HG02970 (cell line): ENCODE measurements around the gene RPAP3.

Experiments used
- ATAC-seq: cut with Tn5 transposase; IDR thresholded peaks from one replicate; pipeline ENCODE4 v1.9.1; 2021; ENCODE audit warnings: mild to moderate bottlenecking, moderate library complexity, moderate number of reproducible peaks; ENCODE audit not compliant: unreplicated experiment, low FRiP score

Gene RPAP3

DNA sequence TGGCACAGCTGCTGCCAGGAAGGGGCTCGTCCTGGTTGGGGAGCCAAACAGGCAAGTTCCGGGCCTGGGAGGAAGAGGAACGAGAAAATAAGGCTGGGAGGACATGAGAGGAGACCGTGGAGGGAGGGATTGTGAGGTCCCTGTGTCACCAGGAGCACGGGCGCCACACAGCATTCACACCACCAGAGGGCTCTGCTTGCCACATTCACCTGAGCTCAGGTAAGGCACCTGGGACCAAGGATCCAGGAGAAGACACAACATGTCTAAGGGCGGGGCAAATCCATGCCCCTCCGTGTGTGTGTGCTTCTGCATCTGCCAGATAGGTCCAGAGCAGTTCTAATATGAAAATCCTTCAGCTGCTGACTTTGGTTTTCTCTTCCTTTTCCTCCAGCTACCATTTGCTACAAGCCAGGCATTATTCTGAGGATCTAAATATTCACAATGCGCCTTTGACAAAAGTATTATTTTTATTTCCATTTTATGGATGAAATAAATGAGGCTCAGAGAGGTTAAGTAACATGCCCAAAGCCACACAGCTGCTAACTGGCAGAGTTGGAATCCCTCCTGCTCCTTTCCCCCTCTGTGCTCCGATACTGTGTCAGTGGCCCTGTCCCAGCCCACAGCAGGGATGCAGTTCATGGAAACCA is 38.3 kb upstream of the RPAP3 start:
- no peak for ATAC-seq

DNA sequence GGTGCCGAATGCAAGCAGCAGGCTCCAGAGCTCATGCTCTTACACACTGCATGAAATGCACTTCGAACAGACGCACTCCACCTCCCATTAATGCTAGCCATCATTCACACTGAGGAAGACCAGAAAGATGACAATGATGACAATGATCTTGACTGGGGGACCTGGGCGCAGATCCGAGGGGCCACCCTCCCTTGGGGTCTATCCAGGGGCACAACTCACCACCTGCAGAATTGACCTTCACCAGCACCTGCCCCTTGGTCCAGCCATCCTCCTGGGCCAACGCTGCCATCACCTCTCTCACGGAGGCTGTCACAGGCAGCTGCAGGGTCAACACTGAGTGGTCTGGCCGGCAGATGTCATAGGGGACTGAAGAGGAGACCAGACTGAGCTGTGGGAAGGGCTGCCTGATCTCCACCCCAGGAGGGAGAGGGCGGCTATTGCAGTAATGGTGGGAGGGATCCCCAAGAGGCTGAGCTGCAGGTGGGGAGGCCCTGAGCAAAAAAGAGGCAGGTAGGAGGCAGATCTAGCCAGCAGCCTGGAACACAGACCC is 37.6 kb upstream of the RPAP3 start:
- no peak for ATAC-seq

DNA sequence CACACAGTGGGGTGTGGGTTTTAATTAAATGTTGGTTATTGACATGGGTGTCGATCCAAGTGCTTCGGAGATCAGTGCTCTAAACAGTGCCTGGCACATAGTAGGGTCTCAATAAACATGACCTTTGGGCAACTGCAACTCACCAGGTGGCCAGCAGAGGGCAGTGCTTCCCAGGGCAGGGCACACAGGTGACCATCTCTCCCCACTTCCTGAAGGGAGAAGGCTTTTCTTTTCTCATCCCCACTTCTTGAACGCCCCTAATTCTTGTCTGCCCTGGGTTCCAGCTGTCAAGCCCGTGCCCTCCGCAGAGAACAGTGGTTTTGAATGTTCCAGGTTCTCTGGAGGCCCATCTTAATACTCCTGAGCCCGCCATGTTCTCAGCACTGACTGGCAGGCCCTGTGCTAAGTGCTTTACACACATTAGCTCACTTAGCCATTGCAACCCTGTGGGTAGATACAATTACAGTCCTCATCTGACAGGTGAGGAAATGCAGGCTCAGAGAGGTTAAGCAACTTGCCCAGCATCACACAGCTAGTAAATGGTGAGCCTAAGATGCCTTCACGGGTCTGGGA is 36.5 kb upstream of the RPAP3 start:
- ATAC-seq = no peak

DNA sequence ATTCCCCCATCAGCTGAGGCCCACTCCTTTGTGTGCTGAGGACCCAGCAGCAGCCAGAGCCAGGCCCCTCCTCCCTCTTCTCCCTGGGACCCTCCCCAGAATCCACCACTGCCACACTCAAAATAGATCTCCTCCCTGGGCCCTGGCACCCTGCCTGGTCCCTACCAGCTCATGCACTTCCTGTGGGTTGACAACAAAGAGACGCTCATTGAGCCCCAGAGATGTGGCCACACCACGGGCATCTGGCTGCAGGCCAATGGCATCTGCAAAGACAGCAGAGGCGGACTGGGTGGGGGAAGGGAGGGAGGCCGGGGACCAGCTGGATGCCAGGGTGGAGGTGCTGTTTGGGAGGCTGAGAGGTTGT is 35.5 kb upstream of the RPAP3 start:
- ATAC-seq = no peak

DNA sequence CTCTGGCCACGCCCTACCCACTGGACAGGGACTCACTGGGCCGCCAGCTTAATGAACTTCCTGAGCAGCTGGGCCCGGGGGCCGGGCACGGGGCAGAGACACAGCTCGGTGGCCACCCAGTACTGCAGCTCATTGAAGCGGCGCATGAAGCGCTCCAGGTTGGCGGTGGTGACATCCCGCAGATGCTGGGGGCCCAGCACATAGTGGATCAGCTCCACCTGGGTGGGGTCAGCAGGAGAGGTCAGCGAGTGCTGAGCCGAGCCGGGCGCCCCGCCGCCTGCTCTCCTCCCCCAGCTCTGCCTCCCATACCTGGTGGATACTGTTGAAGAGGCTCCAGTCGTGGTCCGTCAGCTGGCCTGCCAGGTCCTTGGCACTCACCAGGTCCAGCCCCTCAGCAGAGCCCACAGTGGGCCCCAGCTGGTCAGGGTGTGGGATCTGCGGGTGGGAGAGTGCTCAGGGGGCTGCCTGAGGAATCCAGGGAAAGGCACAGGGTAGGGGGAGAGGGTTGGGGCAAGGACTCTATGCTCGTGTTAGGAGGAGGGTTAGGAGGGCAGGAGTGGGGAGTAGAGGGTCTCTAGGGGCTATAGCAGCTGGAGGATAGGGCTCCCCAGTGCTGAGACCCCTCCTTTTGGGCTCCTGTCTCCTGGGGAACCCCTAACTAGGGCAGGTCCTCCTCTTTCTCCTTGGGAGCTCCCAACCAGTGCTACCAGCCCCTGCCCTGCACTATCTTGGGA is 34.9 kb upstream of the RPAP3 start:
- ATAC-seq = no peak

DNA sequence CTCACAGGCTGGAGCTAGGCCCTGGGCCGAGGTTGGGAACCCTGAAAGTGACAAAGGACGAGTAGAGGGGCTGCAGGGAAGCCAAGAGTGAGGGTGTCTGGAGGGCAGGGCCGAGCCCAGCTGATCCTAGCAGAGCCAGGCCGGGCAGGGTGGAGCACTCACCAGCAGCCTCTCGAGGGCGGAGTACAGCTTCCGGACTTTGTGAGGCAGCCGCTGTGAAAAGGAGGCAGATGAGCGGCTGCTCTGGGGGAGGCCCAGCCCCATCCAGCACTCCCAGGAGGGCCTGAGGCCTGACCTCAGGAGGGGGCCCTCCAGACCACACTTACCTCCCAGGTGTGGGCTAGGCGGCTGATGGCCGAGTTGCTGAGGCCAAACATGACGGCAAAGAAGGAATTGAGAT is 34.1 kb upstream of the RPAP3 start:
- ATAC-seq = no peak

DNA sequence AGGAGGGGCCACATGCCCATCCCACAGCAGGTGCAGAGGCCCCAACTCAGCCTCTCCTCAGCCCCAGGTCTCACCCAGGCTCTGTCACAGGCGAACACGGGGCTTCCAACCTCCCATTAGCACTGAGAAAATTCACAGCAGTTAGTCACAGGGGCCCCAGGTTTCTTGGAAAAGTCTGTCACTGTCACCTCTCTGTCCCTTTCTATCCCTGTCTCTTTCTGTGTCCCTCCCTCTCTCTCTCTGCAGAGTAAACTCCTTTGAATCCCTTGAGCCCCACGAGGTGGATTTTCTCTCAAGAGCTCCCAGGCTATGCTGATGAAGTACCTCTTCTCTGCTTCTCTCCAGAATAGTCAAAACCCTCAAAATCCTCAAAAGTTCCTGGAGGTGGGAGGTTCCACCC is 33.5 kb upstream of the RPAP3 start:
- ATAC-seq = no peak

DNA sequence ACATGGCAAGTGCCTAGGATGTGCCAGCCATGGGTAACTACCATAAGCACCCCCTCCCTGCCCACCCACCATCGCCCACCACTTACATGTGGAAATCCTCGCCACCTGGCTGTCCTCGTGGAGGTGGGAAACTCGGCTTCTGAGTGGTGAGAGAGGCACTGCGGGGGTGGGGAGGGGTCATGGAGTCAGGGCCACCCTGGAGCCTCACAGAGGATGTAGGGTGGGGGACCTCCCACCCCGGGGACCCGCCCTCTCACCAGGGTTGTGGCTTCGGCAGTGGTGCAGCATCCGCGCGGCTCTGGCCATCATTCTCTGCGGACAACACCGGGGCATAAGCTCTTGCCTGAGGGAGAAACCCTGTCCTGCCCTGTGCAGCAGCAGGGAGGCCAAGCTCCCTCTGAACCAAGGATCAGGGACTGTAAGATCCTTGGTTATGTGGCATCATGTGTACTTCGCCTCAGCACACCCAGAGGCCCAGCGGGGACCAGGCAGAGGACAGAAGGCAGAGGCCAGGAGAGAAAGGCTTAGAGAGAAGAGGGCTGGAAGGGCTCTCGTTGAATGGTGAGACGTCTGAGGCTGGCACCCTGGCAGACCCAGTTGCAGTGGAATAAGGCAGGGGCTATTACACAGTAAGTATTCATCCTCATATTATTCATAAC is 32.2 kb upstream of the RPAP3 start:
- no peak for ATAC-seq

DNA sequence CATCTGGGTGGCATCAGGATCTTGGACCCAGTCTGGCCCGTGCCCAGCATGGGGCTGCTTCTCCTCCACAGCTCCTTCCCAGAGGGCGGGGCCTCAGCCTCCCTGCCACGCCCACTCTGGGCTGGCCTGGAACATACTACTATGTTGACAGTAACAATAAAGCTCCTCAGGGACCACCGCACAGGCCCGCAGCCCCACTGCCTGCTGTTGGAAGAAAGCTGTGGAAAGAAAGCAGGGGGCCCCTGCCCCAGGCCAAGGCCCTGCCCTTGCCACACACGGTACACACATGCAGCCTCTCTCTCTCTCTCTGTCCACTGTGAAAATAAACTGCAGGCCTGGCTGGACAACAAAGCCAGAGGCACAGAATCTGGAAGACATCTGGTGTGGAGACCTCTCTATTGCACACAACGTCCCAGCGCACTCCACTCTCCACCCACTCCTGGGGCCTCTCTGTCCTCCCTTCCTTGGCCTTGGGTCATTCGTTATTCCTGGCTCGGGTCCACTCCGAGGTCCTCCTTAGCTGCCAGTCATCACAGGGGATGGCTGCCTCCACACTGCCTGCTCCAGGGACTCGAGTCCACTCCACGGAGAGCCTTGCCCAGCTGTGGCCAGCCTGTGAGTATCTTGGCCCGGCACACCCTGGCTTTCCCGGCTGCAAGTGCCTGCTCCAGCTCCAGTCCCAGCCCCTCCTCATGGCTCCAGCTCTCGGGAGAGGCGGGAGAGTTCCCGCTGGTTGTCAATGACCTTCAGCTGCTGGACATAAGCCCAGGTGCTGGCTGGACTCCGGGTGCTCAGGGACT is 31.2 kb upstream of the RPAP3 start:
- no peak for ATAC-seq

DNA sequence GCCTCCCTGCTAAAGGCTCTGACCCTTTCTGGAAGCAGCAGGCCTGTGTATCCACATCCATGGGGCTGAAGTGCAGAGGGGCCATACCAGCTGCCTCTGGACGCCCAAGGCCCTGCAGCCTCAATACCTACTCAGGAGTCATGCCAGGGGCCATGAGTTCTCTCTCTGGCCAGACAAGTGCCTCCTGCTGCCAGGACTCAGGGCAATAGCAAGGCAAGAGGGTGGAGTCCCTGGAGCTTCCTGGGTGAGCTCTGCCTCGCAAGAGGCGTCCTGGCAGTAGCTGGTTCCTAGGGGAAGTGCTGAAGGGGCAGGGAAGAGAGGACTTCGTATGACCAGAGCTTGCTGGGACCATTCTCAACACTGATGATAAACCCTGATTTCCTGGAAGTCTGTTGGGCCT is 30.4 kb upstream of the RPAP3 start:
- ATAC-seq = no peak

DNA sequence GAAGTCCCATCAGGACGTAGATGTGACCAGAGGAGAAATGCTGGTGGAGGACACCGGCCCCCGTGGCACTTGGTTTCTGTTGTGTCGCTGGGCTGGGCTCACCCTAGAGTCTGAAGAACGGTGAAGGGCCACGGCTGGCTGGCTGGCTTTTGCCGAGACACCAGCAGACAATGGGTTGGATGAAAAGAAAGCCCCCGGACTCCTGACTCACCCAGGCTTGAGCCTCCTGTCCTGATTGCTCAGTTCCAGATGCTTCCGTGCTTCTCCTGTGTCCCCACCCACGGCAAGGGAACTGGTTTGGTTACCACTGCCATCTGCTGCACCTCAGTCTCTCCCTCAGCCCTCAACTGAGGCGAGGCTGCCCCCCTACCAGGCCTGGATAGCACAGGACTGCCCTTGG is 29.8 kb upstream of the RPAP3 start:
- ATAC-seq = no peak

DNA sequence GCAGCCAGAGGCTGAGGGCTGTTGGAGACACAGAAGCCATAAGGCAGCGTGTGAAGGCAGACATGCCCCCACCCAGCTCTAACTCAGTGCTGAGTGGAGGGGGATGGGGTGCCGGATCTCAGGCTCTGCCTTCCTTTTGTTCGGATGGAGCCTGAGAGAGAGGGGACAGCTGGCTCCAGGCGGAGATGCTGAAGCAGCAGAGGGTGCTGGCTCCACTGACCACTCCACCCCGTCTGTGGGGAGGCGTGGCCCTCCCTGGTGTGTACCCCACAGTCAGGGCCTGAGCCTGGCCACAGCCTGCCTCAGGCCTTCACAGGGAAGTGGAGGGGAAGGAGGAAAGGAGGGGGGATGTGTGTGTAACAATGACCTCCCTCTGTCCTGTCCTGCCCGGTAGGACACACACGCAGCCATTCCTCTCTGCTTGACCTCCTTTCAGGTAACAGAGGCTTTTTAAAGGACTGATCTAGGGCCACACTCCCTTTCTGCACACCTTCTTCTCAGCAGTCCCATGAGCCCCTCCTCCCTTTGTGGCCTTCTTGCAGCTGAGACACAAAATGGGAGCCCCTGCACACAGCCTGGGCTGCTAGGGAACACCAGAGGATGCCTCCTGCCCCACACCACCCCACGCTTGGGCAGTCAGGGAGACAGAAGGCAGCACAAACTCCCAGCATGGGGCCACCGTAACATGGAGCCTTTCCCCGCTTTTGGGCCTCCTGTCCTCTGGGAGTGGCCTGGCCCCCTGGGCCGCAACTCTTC is 29.1 kb upstream of the RPAP3 start:
- ATAC-seq = no peak

DNA sequence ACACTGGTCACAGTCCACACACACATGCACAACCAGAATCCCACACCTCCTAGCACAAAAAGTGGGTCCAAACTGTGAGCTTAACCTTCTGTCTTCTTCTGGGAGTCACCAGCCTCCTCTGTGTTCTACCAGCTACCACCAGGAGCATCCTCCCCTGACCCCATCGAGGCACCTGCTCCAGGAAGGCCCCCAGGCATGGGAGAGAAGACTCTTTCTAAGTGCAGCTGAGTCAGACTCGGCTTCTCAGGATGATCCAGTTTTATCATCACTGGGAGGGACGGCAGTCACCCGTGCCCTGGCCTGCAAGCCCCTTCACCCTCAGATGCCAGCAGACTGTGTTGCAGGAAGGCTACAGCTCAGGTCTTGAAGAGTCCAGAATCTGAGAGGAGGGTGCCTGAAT is 27.3 kb upstream of the RPAP3 start:
- ATAC-seq = no peak

DNA sequence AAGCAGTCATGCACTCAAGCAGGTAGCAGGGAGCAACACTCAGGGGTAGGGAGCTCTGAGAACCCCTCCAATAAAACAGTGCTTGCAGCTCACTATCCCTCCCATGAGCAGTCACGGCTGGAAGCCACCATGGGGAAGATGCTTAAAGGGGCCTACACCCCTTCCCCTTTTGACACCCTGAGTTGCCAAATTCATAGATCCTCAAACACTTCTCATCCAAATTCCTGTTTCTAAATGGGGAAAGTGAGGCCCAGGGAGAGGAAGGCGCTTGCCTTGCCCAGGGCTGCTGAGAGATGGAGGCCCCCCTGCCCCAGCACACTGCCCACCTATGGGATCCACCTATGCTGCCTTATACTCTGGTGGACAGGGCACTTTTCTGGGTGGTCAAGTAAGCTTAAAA is 26.7 kb upstream of the RPAP3 start:
- ATAC-seq = no peak

DNA sequence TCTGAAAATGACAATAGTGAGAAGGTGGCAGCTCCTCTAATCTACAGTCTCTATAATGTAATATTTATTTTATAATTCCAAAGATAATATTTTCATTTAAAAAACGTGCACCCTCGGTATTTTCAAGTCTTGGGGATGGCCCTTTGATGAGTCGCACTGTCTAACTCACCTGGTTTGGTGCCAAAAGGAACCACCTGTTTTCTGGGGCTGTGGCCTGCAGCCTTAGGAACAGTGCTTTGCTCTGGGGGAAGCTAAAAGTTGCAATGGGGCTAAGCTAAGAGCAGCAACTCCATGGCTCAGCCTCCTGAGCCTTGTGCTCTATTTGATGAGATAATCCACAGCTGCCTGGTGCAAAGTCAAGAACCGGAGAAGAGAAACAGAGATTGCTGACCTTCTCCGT is 25.9 kb upstream of the RPAP3 start:
- ATAC-seq = no peak

DNA sequence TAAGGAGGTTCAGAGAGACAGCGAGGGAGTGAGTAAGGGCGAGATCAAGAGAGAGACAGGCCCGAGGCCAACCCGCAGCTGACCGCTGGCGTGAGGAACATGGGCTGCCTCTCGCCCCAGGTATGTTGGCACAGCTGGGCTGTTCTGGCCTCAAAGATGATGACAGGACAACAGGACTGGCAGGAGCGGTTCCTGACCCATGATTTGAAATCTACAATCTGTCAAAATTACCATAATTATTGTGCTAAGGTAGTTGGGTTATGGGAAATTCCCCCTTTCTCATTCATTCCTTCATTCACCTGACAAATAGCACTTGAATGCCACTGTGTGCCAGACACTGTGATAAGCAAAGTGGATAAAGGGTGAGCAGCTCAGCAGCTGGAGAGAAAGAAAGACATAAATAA is 24.5 kb upstream of the RPAP3 start:
- no peak for ATAC-seq

DNA sequence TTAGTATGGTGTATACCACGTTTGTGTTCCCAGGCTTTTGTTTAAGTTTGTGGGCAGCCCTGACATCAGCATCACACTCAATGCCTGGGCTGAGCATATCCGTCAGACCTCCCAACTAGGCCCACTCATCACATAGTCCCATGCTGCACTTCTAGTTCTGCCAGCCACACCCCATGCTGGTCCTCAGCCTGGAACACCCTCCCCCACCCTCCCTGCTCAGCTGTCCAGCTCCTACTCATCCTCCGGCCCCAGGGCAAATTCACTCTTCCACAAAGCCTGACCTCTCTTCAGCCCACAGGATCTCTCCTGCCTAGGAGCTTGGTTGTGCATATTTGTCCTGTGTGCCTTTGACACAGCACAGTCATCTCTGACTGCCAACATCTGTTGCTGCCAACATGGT is 23.4 kb upstream of the RPAP3 start:
- ATAC-seq = no peak

DNA sequence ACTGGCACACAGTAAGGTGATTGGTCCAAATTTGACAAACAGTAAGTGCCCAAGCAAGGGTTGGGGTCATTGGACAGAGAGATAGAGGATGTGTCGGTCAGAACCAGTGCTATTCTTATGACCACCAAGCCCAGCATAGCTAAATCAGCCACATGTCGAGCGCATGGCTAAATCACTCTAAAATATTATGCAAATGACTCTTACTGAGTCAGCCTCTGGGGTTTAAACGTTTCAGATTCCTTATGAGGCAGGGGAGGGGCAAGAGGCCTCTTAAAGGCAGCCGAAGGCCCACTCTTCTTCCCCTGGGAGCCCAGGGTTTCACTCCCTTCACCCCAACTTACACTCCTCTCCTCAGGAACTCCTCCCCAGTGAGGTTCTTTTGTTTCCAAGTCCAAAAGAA is 20.1 kb upstream of the RPAP3 start:
- ATAC-seq = peak; percentile 67

DNA sequence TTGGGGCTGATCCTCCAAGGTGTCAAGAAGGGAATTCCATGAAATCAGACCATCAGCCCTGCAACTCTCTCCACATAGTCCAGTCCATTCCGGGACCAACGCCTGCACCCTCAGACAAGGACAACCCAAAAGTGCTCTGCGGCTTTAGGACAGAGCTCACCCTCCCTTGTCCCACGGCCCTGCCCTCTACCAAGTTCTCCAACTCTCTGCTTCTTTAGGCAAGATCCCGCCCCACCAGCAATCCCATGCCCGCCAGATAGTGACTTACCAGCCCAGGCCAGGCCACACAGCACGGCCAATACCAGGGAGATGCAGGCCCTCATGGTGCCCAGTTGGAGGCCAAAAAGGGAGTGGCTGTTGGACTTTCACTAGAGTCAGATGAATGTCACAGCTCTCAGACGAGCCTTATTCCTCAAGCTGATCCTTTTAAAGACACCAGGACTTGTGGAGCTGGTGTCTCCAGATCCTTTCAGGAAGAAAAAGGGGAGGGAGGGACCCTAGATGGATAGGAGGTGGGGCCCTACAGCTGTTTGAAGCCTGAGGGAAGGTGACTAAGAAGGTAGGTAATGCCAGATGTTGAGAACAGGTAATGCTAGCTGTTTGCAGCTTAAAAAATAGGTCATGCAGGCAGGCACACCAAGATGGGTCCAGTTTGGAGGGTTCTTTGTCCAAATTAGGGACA is 19.4 kb upstream of the RPAP3 start, which contains the start of gene ENDOU:
TSS of gene ENDOU (minus strand) at position 400 of the 682 bp plus-strand sequence. CDS start at position 323, 77 bp downstream.
- no peak for ATAC-seq
